HG02970 (cell line): ENCODE data around the gene RRP15.

ENCODE experiments used
- ATAC-seq: cut with Tn5 transposase; IDR thresholded peaks from one replicate; pipeline ENCODE4 v1.9.1; 2021; ENCODE audit warnings: mild to moderate bottlenecking, moderate library complexity, moderate number of reproducible peaks; ENCODE audit not compliant: unreplicated experiment, low FRiP score

The RRP15 gene

DNA sequence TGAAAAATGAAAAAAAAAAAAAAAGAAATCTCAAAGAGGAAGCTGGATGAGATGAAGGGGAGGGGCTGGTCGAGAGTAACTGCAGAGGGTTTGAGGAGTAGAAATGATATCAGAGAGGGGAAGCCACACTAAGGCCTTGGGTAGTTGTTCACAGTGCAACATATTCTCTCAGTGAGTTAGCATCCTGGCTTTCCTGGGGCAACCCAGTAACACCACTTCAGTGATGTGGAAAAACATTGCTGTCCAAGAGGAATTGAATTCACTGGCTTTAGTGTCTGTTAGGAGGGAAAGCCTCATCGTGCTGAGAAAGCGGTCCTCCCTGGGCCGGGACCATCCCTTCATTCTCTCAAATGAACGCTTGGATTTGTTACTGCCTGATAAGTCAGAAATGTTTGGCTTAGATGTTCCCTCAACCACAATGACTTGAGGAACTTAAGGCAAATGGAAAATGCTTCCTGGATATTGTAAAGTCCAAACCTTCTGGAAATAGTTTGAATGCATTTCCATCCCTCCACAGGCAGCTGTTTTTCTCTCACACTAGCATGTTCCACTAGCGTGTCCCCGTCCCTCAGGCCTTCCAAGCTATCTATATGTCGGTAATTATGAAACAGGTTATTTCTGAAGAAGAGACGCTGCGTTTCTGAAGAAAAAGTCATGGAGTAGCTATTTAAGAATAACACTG is 72.3 kb downstream of the RRP15 start:
- ATAC-seq = no peak

GRCh38 chr1:218357893-218358232 is 72.8 kb downstream of the RRP15 start:
- no peak for ATAC-seq

- no peak for ATAC-seq
Measured at GRCh38 chr1:218361298-218362065, 76.4 kb downstream of the RRP15 start.

DNA sequence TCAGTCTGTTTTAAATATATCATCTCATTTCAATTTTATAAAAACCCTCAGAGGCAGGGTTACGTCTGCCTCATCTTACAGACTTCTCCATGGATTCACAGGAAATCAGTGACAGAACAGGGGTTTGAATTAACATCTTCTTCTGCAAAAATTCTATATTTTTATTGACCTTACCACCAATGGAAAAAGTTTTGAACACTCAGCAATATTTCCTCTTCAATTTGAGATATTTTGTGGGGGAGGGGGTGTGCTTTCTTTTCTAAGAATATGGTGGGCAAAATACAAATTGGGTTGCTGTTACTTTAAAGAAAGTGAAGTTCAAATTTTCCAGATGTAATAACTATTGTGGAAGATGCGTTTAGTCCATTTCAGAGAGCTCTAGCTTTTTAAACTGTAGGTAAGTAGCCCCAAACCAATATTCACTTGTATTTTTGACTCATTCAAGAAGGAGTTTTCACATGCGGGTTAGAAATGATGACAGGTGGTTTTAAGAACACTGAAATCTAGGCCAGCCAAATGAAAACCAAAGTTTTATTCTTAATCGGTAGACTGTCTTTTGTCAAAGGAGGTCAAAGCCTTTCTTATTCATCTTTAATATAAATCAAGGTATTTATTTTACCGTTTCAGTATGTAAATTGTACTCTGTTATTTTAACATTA is 77.5 kb downstream of the RRP15 start:
- ATAC-seq = no peak

- no peak for ATAC-seq
Measured at GRCh38 chr1:218363141-218363540, 78.0 kb downstream of the RRP15 start.

- ATAC-seq = no peak
Measured at GRCh38 chr1:218364028-218364710, 79.1 kb downstream of the RRP15 start.

- no peak for ATAC-seq
Measured at GRCh38 chr1:218365226-218365999, 80.3 kb downstream of the RRP15 start.

GRCh38 chr1:218366322-218367052 is 81.4 kb downstream of the RRP15 start:
- no peak for ATAC-seq

DNA sequence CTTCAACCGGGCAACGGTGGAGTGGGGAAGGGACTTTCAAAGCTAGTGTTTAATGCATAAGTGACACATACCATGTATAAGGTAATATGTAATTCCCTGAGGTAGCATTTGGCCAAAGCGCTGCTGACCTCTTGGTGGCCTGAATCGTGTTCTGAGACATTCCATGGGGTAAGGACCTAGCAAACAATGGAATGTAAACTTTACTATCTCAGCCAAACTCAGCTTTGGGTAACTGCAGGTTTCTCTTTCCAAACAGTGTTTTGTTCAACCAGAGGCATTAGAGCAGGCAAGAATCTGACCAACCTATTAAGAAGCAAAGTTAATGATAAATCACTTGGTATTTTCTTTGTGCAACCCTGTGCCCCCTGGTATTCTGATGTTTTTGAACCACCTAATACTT is 82.0 kb downstream of the RRP15 start:
- ATAC-seq = no peak

DNA sequence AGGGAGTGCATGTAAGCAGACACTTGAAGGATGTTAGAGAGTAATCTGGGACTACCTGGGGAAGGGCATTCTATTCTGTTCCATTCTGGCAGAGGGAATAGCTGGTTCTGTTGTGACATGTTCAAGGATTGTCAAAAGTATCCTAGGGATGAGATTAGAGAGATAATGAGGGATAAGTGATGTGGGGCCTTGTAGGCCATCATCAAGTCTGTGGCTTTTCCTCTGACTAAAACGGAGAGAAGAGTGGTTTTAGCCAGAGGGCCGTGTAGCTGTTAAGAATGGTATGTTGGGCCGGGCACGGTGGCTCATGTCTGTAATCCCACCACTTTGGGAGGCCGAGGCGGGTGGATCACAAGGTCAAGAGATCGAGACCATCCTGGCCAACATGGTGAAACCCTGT is 83.6 kb downstream of the RRP15 start:
- ATAC-seq = no peak

DNA sequence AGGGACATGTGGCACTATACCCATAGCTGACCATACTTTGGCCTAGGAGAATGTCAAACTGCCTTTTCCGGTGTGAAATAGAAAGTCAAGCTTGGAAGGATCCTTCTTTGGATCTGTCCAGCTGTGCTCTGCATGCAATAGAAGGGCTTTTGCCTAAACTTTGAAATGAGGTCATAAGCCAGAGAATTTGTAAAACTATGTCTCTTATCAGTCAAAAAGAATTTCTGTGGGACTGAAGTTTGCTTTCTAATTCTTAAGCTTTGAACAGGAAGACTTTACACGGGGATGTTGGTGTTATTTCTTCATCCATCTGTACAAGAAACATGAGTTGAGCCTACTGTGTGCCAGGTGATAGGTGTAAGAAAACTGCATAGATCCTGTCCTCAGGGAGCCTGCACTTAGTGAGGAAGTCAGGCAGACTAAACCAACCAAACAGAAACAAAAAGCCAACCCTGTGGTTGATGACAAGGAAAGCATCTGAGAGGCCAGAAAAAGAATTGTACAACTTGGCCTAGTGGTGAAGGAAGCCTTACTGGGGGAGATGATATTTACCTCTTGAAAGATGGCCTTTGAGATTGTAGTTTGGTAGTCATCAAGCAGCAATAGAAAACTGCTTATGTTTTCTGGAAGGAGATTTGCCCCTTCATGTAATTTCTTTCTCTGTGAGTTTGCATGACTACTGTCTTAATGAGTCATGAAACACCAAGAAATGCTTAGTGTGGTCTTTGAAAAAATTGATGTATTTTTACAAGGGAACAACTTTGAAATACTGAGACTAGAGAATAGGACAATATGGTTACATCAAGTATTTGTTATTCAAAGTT is 84.8 kb downstream of the RRP15 start:
- no peak for ATAC-seq

- ATAC-seq = no peak
Measured at GRCh38 chr1:218371927-218372672, 87.0 kb downstream of the RRP15 start.

DNA sequence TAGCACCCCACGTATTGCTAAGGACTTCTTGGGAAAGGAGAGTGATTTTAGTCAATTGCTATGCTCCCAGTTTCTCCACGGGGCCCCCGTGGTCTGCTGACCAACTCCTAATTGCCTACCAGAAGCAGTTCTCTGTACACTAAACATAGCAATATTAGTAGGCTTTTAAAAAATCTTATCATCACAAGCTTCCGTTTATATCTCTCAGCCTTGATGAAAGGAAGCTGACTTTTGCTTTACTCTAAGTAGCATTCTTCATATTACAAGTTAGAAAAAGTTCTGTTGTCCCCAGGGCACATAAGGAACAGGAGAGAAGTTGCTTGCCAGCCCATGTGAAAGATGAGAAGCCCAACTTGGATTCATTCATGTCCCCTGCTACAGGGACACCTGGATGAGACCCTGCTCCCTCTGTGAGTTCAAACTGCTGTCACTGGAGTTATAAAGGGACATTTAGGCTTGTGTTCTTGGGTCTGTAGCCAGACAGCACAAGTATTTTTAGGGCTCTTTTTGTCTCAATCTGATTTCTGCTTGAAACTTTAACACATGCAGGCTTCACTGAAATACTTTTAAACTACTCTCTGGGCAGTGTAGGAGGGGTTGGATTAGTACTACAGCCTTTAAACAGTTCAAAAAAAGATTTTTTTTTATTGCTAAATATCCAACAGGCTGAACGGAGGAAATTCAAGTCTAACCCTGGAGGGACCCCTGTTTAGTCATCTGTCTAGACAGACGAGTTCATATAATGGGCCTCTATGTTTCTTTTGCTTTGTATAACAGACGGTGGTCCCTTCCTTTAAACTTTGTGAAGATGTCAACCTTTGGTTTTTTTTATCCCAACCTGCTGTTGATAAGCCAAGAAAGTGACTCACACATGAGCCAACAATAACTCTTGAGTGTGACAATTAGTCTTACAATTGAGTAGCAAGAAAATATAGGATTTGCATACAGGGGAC is 89.6 kb downstream of the RRP15 start:
- no peak for ATAC-seq

DNA sequence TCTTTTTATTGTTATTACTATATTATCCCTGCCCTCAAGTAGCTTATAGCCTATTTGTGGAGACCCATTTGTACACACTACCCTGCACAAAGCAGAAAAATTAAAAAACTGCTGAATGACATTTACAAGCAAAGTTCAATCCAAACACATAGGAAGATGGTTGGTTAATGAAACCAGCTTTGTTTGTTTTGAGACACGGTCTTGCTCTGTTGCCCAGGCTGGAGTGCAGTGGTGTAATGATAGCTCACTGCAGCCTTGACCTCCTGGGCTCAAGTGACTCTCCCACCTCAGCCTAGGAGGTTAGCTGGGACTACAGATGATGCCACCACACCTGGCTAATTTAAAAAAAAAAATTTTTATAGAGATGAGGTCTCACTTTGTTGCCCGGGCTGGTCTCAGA is 91.6 kb downstream of the RRP15 start:
- no peak for ATAC-seq

- peak; percentile 69 for ATAC-seq
Measured at GRCh38 chr1:218377143-218377660, 92.1 kb downstream of the RRP15 start.

GRCh38 chr1:218380125-218380977 is 95.3 kb downstream of the RRP15 start:
- ATAC-seq = no peak
